HCT116 (cell line): ENCODE measurements around the gene EPHA6. TPM values are rescaled to one million over a fixed set of nuclear protein-coding genes. Genes with fewer than 3 reads are reported as not detected.
"Not testable (repeated sequence)": the region's sequence is repeated elsewhere in the genome, so short reads cannot be mapped to it uniquely, and the experiment has no call there.

Source experiments
- ATAC-seq: fragments of 200-7000 bp; cut with Tn5 transposase; 2 replicates; pipeline ENCODE4 v1.9.1; 2020; ENCODE audit warnings: mild to moderate bottlenecking, moderate library complexity
- BruUV-seq: library from RNA; stranded (reverse); fragments of 400-500 nt; replicated peaks from 2 replicates; lab custom pipeline; 2021; lab: Mats Ljungman, UMichigan
- CTCF ChIA-PET: fragments of 300-600 bp; sonication (Branson Sonifier 250); formaldehyde crosslinking; loops from one replicate; lab custom pipeline; 2021; ENCODE audit warnings: antibody characterized with exemption; lab: Charles Lee
- POLR2A ChIA-PET: fragments of 300-600, 350-600 bp; sonication (Branson Sonifier 250); formaldehyde crosslinking; loops from one replicate; lab custom pipeline; 2021; ENCODE audit warnings: antibody characterized with exemption; lab: Charles Lee
- RAD21 ChIA-PET, 2 experiments: fragments of 300-600 bp; sonication (Branson Sonifier 250); formaldehyde crosslinking; loops; one replicate each; lab custom pipeline; 2023; ENCODE audit warnings: low total read pairs in 2 of 2; ENCODE audit not compliant: uncharacterized antibody in 2 of 2, unreplicated experiment in 2 of 2, low non-redundant PET in 1 of 2; lab: Charles Lee
- DNase-seq: peaks from one replicate; pipeline ENCODE4 v3.0.0-alpha.2; 2010; ENCODE audit warnings: low read depth, low spot score
- H2AFZ ChIP-seq: fragments of 200-600 bp; shearing (Covaris generic), sonication (generic); 2 replicates; pipeline ENCODE4 v1.6.1; 2017; ENCODE audit warnings: low read depth, mixed run types, mixed read lengths, antibody characterized with exemption, low read length; ENCODE audit not compliant: poor library complexity, severe bottlenecking
- H3K27ac ChIP-seq: 2 replicates; pipeline ENCODE4 v1.5.1; 2012; ENCODE audit warnings: low read depth, low read length
- H3K27me3 ChIP-seq: fragments of 200-600 bp; sonication (generic); 2 replicates; pipeline ENCODE4 v1.6.1; 2016; ENCODE audit warnings: mixed run types, low read length, mixed read lengths; ENCODE audit not compliant: insufficient read depth
- H3K36me3 ChIP-seq, 2 experiments: fragments of 200-500 bp in 1 of 2; fragments of 200-600 bp in 1 of 2; sonication (Bioruptor generic) in 1 of 2; sonication (generic) in 1 of 2; 2 replicates each; pipeline versions ENCODE4 v1.5.1 to v1.6.1; 2014 to 2016; ENCODE audit warnings: low read length in 2 of 2, inconsistent platforms in 1 of 2, mixed read lengths in 1 of 2, mixed run types in 1 of 2; ENCODE audit not compliant: insufficient read depth in 2 of 2, control insufficient read depth in 1 of 2
- H3K4me1 ChIP-seq, 2 experiments: fragments of 200-600 bp in 1 of 2; sonication (generic) in 1 of 2; 2 replicates each; pipeline versions ENCODE4 v1.5.1 to v1.6.1; 2012 to 2017; ENCODE audit warnings: low read length in 2 of 2, inconsistent platforms in 1 of 2, mild to moderate bottlenecking in 1 of 2, mixed read lengths in 1 of 2, mixed run types in 1 of 2, moderate library complexity in 1 of 2; ENCODE audit not compliant: insufficient read depth in 2 of 2, control insufficient read depth in 1 of 2
- H3K4me2 ChIP-seq: fragments of 200-600 bp; sonication (generic); 2 replicates; pipeline ENCODE4 v1.6.1; 2017; ENCODE audit warnings: mixed run types, low read length, mixed read lengths
- H3K4me3 ChIP-seq, 2 experiments: fragments of 200-600 bp in 1 of 2; sonication (generic) in 1 of 2; replicated peaks in 1 of 2; 2 replicates each; pipeline ENCODE4 v1.5.1; 2011 to 2016; ENCODE audit warnings: low read length in 2 of 2, control low read depth in 1 of 2, low read depth in 1 of 2, mild to moderate bottlenecking in 1 of 2, mixed read lengths in 1 of 2, mixed run types in 1 of 2
- H3K79me2 ChIP-seq: fragments of 200-600 bp; sonication (generic); 2 replicates; pipeline ENCODE4 v1.6.1; 2017; ENCODE audit warnings: mild to moderate bottlenecking, mixed run types, low read length, moderate library complexity, mixed read lengths; ENCODE audit not compliant: insufficient read depth
- H3K9ac ChIP-seq: fragments of 200-600 bp; sonication (generic); 2 replicates; pipeline ENCODE4 v1.6.1; 2016; ENCODE audit warnings: low read length, mixed read lengths
- H3K9me2 ChIP-seq: fragments of 200-600 bp; sonication (generic), shearing (Covaris generic); 2 replicates; pipeline ENCODE4 v1.6.1; 2017; ENCODE audit warnings: mixed run types, mild to moderate bottlenecking, moderate library complexity; ENCODE audit not compliant: insufficient read depth
- H3K9me3 ChIP-seq, 2 experiments: fragments of 200-500 bp in 1 of 2; fragments of 200-600 bp in 1 of 2; sonication (Bioruptor generic) in 1 of 2; sonication (generic) in 1 of 2; 2 replicates each; pipeline ENCODE4 v1.6.1; 2014 to 2017; ENCODE audit warnings: low read length in 2 of 2, mixed read lengths in 2 of 2, inconsistent platforms in 1 of 2, low read depth in 1 of 2, mild to moderate bottlenecking in 1 of 2, mixed run types in 1 of 2, moderate library complexity in 1 of 2; ENCODE audit not compliant: control insufficient read depth in 1 of 2, insufficient read depth in 1 of 2
- H4K20me1 ChIP-seq: fragments of 200-600 bp; sonication (generic), shearing (Covaris generic); 2 replicates; pipeline ENCODE4 v1.6.1; 2017; ENCODE audit warnings: mixed run types, mild to moderate bottlenecking, moderate library complexity; ENCODE audit not compliant: insufficient read depth
- CBX3 ChIP-seq: IDR thresholded peaks from 2 replicates; pipeline ENCODE4 v1.6.1; 2012; ENCODE audit warnings: low read depth
- CEBPB ChIP-seq: IDR thresholded peaks from 2 replicates; pipeline ENCODE4 v1.6.1; 2012; ENCODE audit warnings: low read depth
- EGR1 ChIP-seq: IDR thresholded peaks from 2 replicates; pipeline ENCODE4 v1.6.1; 2012; ENCODE audit warnings: low read depth
- FOSL1 ChIP-seq: IDR thresholded peaks from 2 replicates; pipeline ENCODE4 v1.6.1; 2012; ENCODE audit warnings: low read depth
- JUND ChIP-seq: IDR thresholded peaks from 2 replicates; pipeline ENCODE4 v1.6.1; 2012
- RAD21 ChIP-seq: IDR thresholded peaks from 2 replicates; pipeline ENCODE4 v1.6.1; 2012; ENCODE audit warnings: low read depth, mild to moderate bottlenecking
- SIN3A ChIP-seq: IDR thresholded peaks from 2 replicates; pipeline ENCODE4 v1.6.1; 2012; ENCODE audit warnings: low read depth
- SP1 ChIP-seq: IDR thresholded peaks from 2 replicates; pipeline ENCODE4 v1.6.1; 2012; ENCODE audit warnings: low read depth
- TCF7L2 ChIP-seq: IDR thresholded peaks from 2 replicates; pipeline ENCODE4 v1.7.0; 2011; ENCODE audit warnings: borderline replicate concordance, inconsistent platforms; ENCODE audit not compliant: insufficient read depth, insufficient read length; ENCODE audit errors: extremely low read depth
- ZBTB33 ChIP-seq: IDR thresholded peaks from 2 replicates; pipeline ENCODE4 v1.6.1; 2011; ENCODE audit warnings: mild to moderate bottlenecking, low read length, moderate library complexity; ENCODE audit not compliant: insufficient replicate concordance; ENCODE audit errors: extremely low read depth
- ZFX ChIP-seq: fragments of 450-650 bp; IDR thresholded peaks from 2 replicates; pipeline ENCODE4 v1.6.1; 2017
- intact Hi-C: fragments of 100-400 bp; cut with micrococcal nuclease; formaldehyde crosslinking; loops from 2 replicates; pipeline ENCODE4 v1.10.0; 2022
- total RNA-seq: library from RNA; stranded (reverse); gene quantifications from one replicate; pipeline ENCODE4 v1.2.1, GENCODE V29; 2021; ENCODE audit not compliant: unreplicated experiment

The EPHA6 gene
- total RNA-seq, 1 experiment from 2014 or later, result not detected

- H3K9ac ChIP-seq, BruUV-seq, intact Hi-C loops, POLR2A ChIA-PET, H3K79me2 ChIP-seq, DNase-seq, H3K27ac ChIP-seq, H3K4me3 ChIP-seq, RAD21 ChIA-PET, H3K9me3 ChIP-seq, H3K27me3 ChIP-seq, H2AFZ ChIP-seq, CTCF ChIA-PET, H3K4me1 ChIP-seq, H3K9me2 ChIP-seq, H3K36me3 ChIP-seq, H3K4me2 ChIP-seq, ATAC-seq, H4K20me1 ChIP-seq: not testable (repeated sequence)
These were observed 462.6 kb downstream of the EPHA6 start for GRCh38 chr3:97276879-97277550.

- no peaks in the 10 kb centered on the region for H3K27me3 ChIP-seq
- TF ChIP-seq EGR1, result no peak
- no peak for TF ChIP-seq SIN3A
- TF ChIP-seq JUND, result no peak
- no peak for TF ChIP-seq SP1
- no peak for TF ChIP-seq RAD21
- no peak for TF ChIP-seq FOSL1
- no peak for TF ChIP-seq CEBPB
- TF ChIP-seq CBX3, result no peak
- TF ChIP-seq ZFX, result no peak
- no peak for TF ChIP-seq TCF7L2
- no peak for TF ChIP-seq ZBTB33
- no peaks in the 10 kb centered on the region; a peak in 1 of 4 replicates for H3K9me3 ChIP-seq
- no peaks in the 10 kb centered on the region for H3K9me2 ChIP-seq
- DNase-seq (no peak), ATAC-seq (no peak)
- ChIA-PET CTCF (no interaction called here), POLR2A (no interaction called here), RAD21 (no interaction called here)
- no peak overlapping the region for H2AFZ ChIP-seq
- H3K79me2 ChIP-seq, result no peaks in the 10 kb centered on the region
- intact Hi-C loops, result no loop called here
- no peak overlapping the region for H3K27ac ChIP-seq
- no peak overlapping the region for H3K4me2 ChIP-seq
- H3K36me3 ChIP-seq, result no peaks in the 10 kb centered on the region
- no TSS peak for BruUV-seq
- no peaks in the 10 kb centered on the region for H4K20me1 ChIP-seq
- no peak overlapping the region for H3K4me3 ChIP-seq
- H3K9ac ChIP-seq, result no peak overlapping the region
- no peaks in the 10 kb centered on the region for H3K4me1 ChIP-seq
These were observed 463.3 kb downstream of the EPHA6 start for GRCh38 chr3:97277708-97278107.
